Activated naive CD4-positive, alpha-beta T cell (primary cell): Measurements from ENCODE around the gene CNPPD1.

Experiments used
- DNase-seq, 4 experiments: peaks; one replicate each; lab custom pipeline; 2025; lab: John Stamatoyannopoulos, UW

CNPPD1 gene

DNA sequence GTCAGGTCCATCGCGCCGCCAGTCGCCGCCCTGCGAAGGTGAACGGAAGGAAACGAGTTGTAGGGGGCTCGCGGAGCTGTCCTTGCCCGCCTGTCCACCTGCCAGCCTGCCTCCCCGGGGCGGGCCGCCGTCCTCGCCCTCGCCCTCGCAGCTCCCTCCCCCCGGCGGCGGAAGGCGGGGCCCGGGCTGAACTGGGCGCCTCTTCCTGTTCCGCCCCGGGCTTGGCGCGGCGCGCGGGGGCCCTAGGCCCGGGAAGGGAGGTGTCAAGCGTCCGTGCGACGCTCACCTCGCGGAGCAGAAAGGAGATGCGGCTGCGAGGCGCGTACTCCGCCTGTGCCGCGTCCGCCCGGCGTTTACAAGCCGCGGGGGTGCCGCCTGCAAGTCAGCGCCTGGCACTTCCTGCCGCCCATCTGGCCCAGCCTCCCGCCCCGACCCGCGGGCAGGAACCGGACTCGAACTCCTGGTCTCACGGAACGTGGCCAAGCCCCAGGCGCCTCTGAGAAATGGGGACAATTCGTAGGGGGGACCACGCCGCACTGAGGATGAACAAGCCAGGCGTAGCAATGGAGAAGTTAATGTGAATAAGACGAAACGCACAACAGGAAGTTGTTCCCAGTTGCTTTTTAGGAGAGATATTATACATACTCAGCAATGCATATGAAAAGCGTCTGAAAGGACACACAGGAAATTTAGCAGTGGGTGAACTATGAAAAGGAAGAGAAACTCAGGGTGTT, at the start of gene CNPPD1:
TSS of gene CNPPD1 (minus strand) at position 108 of the 734 bp plus-strand sequence. CDS start at position 11, 97 bp downstream.
- peak; percentile 53 to 87 (median 72) for DNase-seq

DNA sequence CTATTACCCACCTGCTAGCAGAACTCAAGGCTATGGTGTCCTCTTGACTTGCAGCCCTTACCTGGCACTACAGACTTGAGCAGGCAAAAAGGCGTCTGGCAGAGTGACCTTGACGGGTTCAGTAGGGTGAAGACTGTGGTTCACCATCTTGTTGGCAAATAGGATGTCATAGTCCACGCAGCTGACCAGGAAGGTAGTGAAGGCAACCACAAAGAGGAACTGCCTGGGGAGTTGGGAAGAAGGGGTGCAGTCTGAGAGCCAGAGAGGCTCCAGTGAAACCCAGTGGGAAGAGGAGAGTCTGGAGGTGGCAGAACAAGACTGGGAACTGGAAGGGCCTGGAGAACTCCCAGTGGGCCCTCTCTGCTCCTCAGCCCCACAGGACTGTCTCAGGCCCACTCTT, 48.6 kb upstream of the CNPPD1 start:
- DNase-seq = no peak

DNA sequence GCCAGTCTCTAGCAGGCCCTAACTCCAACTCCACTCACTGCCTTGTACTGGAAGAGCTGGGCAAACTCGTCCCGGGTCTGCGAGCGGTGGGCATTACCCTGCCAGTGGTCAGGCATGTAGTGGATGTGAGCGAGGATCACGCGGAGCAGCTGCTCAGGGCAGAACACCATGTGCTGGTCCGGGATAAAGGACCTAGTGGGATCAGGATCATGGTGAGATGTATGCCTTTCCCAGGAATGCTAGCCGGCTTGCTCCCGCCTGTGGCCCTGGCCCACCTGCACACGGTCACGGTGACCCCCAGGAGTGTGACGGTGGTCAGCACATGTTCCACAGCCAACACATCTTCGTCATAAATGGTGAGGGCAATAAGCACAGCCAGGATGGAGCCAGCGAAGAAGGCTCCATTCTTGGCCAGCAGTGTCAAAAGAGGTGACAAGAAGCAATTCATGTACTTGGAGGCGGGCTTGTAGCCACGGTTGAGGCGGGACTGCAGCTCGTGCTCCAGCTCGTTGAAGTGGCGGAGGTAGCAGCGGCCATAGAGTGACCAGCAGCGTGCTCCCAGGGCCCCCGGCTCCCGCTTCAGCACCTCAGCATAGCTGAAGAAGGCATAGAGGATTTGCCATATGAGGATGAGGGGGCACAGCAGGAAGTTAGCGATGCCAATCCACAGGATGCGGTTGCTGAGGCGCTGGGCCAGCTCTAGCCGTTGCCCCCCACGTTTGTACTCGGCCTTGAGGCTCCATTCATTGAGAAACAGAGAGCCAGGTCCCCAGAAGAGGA, 47.3 kb upstream of the CNPPD1 start:
- DNase-seq = no peak

DNA sequence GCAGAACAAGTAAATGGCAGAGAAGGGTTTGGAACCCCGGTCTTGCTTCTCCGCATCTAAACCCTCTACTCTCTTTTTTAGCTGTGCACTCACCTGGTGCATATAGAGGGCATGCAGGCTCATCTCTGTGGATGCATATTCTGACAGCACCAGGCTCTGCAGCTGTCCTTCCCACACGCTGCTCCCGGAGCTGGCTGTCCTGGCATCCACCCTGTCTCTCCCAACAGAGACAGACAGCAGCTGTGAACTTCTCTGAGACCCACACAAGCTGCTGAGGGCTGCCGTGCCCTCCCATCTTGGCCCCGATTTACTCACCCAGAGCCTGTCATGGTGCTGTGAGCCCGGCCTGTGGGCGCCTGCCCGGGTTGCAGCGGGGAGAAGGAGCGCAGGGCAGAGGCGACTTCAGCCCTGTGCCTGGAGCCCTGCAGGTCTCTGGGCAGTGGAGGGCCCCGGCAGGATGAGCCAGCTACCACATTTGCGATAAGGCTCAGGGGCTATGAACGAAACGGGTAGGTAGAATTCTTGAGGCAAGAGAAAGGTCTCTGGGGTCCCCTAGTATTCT, 45.3 kb upstream of the CNPPD1 start:
- no peak for DNase-seq

DNA sequence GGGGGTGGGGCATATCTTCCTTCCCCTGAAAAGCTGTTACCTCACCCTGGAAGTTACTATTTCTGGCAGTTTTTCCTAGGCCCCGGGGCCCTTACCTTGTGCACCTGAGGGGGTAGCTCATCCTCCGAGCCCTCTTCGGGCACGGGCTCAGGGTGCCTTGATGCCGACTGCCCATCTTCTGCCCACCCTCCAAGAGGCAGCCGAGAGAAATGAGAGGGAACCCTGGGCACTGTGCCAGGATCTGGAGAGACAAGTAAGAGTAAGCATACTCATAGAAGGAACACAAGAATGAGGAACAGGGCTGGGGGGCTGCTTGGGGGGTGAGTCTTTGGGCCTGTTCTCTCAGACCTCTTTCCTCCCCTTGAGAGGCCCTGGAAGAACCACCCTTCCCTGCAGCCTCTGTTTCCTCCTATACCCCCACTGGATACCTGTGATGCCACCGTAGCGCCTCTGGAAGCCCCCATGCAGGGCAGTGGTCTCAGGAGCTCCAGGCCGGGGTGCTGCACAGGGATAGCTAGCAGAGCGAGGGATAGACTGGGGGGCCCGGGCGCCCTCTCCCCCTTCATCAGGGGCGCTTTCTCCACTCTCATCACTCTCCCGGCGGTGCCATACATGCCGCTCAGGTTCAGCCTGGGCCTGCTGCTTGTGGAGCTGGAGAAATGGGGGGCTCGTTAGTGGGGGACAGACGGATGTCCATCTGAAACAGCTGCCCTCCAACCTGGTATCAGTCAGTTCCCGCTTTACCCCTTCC, 44.1 kb upstream of the CNPPD1 start:
- no peak for DNase-seq

DNA sequence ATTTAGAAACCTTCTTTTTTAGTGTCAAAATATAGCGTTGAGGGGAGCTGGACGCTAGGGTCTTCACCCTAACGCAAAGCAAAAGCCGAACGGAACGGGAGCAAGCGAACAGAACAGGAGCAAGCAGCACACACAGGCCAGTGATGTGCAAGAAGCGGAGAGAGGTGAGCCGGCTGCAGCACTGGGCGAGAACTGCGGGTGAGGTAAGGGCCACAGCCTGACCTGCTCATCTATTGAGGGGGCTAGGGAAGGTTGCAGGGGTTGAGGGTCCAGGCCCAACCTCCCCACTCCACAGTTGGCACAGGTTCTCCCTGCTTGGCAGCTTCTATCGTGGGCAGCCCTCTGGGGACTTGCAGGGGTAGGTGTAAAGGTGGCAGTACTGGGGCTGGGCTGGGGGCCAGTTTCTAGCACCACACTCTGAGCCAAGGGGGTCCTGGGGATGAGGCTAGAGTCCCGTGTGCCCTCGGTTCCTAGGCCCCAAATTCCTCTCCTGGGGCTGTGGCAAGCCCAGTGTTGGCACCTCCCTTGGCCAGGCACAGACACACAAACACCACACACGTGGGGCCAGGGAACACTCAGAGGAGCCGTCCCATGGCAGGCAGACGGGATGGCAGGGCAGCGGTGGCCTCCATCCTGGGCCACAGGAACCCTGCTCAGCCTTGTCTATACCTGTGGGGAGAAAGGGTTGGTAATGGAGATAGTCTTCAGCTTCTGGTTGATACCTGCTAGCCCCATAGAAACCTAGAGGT, 43.2 kb upstream of the CNPPD1 start:
- DNase-seq = no peak

DNA sequence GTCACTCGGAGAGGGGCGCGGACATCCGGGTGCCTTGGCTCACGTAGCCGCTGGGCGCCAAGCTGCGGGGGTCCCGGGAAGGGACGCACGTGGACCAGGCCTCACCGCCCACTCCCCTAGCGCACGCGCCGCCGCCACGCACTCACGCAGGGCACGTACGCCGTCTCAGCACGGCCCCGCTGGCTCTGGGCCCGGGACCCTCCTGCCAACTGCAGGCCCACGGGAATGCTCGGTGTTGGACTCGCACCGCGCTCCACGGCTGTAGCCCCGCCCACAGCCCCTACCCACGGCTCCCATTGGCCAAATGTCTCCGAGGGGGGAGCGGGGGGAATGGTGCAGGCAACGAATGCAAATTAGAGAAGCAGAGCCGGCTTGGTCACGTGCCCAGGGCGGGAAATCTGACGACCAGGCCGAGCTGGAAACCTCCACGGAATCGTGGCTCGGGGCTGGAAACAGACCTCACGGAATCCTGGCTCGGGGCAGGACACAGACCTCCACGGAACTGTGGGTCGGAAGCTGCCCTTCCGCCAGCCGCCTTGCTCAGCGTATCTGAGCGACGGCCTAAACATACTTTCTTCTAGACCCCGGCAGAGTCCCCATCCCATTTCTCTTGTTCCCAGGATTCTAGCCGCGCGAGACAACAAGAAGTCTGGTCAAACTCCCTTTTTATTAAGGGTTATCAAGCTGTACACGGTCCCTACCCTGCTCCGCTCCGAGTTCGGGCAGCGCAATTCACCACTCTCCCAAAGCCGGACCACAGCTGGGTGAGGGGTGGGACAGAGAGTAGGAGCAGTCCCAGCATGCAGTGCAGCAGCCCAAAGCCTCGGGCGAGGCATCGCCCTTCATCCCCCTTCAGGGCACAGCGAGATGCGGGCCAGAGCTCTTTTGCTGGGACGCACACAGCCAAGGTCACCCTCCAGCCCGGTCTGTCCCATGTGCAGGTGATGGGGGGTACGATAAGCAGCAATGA, 42.3 kb upstream of the CNPPD1 start, which contains the start of gene ABCB6:
TSS of gene ABCB6 (minus strand) at position 227 of the 970 bp plus-strand sequence. CDS start 285 bp downstream, outside the sequence.
- peak; percentile 63 to 82 (median 70) for DNase-seq

DNA sequence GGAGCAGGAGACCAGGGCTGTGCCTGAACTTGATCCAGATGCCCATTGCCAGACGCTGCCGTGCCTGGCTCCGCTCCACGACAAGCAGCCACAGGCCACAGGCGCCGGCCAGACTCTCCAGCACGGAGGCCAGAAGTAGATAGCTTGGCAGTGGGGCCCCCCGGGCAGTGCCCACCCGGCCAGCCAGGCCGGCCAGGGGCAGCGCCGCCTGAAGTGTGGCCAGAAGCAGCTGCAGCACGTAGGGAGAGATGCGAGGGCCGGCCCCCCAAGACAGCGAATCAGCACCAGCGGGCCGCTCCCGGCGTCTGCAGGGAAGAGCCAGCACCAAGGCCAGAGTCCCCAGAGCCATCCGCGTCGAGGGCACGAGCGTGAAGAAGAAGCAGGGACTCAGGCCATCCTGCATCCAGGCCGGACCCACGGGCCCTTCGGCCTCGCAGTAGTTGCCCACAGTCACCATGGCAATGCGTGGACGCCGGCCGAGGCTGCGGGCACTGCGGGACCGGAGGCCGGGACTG, 41.5 kb upstream of the CNPPD1 start:
- no peak for DNase-seq

DNA sequence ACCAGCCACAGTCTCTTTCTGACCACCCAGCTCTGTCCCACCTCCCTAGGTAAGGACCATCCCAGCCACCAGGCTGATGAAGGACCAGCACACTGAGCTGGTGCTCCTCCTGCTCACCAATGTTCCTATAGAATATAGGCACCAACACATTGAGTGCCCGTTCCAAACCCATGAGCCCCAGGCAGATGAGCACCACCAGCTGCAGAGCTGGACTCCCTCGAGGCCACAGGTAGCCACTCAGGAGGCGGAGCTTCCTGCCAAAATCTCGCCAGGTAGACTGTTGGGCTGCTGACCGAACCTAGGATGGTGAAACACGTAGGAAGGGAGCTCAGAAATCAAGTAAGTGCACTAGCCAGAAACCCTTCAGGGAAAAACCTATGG, 39.8 kb upstream of the CNPPD1 start:
- no peak for DNase-seq

DNA sequence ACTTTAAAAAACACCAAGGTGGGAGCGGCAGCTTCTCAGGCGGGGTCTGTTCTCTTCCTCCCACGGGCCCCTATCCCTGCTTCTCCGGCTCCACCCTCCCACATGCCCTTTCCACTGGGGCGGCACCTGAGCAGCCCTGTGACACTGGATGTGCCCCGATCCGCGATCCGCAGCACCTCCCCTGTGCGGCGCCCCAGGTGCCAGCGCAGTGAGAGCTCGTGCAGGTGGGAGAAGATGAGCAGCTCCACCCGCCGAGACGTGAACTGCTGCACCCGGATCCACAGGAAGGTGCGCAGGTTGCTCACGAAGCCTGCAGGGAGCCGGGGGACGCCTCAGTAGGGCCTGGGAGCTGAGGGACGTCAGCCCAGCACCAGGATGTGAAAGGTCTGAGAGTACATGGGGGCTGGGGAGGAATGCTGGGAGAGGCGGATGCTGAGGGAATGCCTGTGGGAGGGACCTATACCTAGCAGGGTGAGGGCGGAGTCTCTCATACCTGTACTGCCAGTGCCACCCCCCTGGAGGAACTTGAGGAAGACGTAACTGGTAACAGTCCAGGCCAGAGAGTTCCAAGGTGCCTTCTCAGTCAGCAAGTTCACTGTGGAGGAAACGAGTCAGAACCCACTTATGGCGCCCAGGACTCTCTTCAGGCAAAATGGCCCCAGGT, 39.3 kb upstream of the CNPPD1 start:
- no peak for DNase-seq

DNA sequence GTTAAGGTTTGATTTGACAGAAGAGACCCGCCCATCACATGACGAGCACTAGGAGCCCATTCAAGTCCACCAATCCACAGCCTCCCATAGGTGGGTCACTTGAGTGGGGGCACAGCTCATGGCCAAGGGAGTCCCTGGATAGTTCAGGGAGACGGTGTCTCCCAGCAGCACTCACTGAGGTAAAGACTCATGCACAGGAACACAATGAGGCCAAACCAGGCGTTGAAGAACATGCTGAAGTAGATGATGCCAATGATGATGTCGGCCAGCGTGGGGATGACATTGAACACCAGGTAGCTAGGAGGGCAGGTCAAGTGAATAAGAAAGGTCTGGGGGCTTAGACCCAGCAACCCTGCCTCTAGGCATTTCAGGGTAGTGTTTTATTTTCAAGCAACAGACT, 38.1 kb upstream of the CNPPD1 start:
- no peak for DNase-seq

DNA sequence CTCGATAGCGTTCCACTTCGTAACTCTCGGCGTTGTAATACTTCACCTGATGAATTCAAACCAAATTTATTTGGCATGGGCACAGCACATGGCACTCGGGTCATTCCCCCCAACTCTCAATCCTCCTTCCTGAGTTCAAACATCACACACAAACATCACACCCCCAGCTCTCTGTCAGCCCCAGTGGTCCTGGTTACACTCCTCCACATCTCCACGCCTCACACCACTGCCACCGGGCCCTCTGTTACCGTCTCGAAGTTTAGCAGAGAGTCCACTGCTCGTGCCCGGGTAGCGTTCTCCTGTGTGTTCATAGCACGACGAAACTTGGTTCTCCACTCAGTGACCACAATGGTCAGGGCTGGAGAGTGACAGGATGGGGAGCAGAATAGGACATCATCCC, 37.4 kb upstream of the CNPPD1 start:
- DNase-seq = no peak

DNA sequence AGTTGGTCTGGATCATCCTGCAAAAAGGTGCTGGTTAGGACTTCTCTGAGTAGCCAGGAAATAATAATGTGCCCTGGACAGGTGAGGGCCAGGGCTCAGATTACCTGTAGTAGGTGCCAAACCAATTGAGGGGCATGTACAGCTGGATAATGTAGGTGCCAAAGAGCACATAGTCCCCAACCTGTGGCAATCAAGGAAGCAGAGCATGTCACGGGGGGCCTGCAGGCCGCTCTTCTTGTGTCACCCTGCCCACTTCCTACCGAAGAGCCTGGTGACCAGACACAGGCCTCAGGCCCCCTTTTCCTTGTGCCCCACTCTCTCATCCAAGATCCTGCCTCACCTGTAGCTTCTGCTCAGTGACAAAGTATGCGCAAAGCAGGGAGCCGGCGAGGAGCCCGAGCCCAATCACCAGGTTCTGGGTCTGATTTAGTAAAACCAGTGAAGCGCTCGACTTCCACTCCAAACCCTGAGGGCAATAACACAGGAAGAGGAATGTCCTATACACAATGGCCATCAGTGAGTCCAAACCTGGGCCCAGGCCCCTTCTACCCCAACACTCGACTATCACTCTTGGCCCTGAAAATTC, 36.9 kb upstream of the CNPPD1 start:
- DNase-seq = no peak

DNA sequence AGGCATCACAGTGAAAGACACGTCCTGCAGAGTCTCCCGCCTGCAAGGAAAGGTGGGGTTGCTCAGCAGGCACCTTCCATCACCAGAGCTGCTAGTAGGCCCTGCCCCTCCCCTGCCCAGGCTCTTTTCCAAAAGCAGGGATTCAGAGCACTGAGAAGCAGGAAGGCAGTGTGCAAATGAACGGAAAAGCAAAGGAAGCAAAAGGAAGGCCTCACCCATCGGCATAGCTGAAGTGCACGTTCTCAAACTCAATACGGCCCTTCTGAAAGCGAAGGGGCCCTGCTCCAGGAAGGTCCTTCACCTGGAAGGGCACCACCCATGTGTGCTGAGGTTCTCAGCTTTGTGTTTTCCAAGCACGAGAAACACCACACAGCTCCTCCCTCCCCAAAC, 36.3 kb upstream of the CNPPD1 start:
- DNase-seq = no peak

DNA sequence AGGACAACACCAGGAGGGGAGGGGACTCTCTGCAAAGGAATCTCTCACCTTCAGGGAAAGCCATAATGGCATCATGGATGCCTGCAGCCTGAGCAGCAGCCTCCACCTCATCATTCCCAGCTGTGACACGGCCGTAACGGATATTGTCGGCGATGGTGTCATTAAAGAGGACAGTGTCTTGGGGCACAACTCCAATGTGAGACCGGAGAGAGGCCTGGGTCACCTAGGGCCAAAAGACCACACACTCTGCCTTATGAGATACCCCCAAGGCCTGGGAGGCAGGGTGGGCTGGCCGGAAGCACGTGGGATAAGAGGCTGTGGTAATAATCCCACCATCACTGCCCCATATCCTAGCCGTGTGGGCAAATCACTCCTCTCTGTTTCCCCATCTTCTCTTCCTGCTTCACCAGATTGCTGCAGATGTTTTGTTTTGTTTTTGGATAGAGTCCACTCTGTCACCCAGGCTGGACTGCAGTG, 34.2 kb upstream of the CNPPD1 start:
- DNase-seq = no peak

DNA sequence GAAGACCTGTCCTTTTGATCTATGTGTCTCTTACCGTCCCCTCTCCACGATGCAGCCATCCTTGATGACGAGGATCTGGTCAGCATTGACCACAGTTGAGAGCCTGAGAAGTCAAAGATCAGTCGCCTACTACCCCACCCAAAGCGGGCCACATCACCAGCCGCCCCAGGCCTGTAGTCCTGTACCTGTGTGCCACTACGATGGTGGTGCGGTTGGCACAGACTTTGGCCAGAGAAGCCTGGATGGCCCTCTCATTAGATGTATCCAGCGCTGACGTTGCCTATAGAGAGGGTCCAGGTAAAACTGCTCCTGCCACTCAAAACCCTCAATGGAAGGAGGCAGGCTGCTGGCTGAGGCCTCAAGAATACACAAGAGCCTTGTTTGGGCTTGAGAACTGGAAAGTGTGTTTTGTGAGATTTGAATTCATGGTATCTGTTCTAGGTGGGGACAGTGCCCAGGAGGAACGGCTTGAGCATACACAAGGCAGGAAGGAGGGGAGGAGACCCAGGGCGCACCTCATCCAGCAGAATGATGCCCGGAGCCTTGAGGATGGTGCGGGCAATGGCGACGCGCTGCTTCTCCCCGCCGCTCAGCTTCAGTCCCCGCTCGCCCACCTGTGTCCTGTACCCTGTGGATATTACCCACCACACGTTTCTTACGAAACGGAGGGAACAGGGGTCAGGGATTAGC, 33.6 kb upstream of the CNPPD1 start:
- no peak for DNase-seq

DNA sequence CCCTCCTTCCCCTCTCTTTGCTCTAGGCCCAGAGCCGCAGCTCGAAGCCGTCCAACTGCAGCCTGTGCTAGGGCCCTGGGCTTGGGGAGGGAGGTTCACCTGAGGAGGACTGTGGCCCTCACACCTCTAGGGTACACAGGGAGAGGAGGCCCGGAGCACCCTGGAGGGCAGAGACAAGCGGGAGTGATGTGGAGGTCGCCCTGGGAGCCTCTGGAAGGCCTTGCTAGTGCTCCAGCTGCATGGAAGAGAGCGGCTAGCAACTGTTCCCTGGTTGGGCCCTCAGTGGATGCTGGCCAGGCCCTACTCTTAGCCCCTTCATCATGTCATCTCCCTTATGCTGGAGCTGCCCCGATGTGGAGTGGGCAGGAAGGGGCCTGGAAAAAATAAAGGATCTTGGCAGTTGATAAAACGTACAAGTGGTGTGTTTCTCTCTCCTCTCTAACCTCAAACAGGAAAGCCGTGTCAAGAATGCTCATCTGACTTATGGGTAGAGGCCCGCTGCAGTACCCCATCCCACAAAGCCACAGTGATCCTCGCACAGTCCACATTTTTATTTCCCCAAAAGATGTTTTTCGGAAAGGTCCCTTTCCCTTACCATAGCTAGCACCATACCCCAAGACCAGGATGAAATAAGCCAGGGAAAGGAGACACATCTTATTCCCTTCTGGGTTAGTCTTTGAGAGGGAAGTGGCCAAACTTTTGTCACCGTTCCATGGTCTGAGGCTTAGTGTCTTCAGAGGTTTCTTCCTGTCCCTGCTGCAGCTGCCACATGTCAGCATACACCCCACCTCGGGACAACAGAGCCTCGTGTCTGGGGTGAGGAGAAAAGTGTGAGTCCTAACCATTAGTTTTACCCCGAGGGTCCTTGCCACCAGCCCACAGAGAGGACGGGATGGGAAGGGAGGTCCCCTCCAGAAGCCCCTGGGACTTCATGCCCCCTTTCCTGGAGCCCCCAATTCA, 32.8 kb upstream of the CNPPD1 start:
- DNase-seq = no peak
